ENCODE results near the gene SMARCAL1.
A peak's percentile ranks its signal among the peaks of the same experiment; 100 is the strongest.
"Not testable (repeated sequence)": the region's sequence is repeated elsewhere in the genome, so short reads cannot be mapped to it uniquely, and the experiment has no call there.

The SMARCAL1 gene

DNA sequence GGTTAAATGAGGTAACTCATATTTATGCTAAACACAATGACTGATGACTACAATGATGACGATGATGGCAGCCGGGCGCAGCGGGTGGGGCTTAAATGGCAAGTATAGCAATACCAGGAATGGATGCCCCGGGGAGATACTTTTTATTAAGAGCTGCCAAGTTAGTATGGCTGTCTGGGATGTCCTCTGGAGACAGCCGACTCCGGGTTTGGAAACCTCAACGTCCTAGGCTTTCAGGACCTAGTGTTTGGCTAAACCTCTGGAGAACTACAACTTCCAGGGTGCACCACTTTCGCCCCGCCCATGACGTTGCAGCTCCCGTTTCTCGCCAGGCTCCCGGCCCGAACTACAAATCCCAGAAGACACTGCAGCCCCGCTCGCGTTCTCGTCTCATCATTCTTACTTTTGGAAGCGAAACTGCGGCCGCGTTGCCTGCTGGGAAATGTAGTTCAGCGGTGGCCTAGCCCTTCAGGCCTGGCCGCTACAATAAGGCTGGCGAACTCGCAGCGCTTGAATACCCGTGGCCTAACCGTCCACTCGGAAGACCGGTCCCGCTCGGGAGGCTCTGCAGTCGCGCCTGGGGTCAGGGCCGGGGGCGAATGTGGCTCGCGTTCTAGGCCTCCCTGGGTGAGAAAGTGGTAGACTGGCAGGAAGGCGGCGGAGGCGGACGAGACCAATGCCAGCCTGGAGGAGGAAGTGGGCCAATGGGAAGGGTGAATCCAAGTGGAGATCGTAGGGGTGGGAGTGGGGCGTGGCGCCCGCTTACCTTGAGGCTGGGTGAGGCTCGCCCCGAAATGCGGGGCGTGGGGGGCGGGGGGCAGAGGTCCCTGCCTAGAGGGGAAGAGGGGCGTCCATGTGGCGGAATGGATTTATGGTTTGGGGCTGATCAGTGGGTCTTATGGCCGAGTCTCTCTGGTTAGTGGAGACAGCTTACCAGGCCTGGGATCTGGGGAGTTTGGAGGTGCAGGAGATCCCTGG, at the start of gene SMARCAL1:
SMARCAL1 (plus strand) TSS at position 463 of the 978 bp plus-strand sequence. CDS start 2,221 bp downstream, outside the sequence.
- DNase-seq = peak; percentile 97

- DNase-seq = no peak
These were observed 49.6 kb upstream of the SMARCAL1 start for GRCh38 chr2:216362730-216363129.

GRCh38 chr2:216363221-216363620, 49.1 kb upstream of the SMARCAL1 start:
- DNase-seq = no peak

DNA sequence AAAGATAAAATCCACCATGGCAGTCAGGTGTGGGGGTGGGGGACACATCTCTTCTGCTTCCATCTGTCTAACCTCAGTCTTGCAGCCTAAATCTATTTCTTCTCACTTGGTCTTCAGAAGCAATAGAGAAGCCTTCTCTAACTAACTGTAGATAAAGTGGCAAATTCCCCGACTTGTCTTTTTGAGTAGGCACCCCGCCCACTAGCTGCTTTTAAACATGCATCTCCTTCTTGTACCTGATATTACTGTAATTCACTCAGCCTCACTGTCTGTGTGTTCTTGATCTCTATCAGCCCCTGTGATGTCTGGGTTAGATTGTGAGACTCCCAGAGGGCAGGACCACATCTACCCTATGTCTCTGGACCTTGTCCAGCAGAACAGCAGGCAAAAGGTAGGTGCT, 46.8 kb upstream of the SMARCAL1 start:
- DNase-seq = no peak

DNA sequence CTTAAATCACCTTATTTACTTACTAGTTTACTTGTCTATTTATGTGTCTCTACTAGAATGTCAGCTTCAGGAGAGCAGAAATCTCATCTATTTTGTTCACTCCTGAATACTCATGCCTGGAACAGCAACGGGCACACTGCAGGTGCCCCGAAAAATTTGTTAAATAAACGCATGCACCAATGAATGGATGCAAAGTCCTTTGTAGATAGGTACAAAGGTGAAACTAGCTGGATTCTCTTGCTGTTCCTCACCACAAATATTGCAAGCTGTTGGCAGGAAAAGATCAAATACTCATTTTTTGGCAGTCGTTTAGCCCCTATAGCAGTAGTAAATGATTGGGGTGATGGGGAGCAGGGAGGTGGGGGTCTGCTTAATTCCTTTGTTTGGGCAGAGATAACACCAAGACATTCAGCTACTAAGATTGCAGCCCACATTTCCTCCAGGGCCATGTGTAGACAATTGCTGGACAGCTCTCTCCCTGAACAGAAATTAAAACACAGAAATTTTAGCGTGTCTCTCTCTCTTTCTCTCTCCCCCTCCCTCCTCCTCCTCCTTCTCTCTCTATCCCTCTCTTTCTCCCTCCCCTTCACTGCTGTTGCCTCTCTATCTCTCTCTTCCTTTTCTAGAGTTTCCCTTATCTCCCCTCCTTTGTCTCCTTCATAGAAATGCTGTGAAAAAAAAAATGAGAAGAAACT, 45.4 kb upstream of the SMARCAL1 start:
- no peak for DNase-seq

GRCh38 chr2:216369821-216370220, 42.5 kb upstream of the SMARCAL1 start:
- no peak for DNase-seq

DNA sequence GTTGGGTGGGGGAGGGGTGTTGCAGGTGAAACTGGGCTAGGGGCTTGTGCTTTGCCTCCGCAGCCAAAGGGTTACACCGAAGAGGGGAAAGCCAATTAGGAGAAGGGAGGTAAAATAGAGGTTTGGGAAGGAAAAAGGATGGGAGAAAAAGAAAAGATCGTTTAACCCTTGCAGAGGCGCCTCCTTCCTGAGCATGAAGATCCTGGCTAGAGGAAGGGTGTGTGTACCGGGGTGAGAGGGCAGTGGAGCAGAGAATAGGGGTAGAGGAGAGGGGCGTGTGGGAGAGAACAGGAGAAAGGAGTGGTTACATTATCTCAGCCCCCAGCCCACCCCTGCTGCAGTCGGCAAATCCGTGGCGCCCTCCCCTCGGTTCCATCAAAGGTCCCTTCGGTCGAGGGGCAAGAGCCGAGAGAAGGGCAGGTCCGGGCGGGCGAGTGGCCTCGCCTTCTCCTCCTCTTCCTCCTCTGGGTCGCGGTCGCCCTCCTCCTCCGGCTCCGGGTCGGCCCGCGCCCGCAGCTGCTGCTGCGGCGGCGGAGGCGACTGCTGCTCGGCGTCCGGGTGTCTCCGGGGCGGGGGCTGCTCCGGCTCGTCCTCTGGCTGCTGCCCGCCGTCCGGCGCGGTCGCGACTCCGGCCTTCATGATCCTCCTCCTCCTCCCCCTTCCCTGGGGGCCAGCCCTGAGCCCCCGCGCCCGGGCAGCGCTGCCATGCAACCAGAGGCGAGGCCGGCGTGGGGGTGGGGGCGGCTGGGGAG, 41.1 kb upstream of the SMARCAL1 start:
- DNase-seq = no peak

- DNase-seq = peak; percentile 30 to 45
These were observed 40.3 kb upstream of the SMARCAL1 start, which contains the start of gene MARCHF4 for GRCh38 chr2:216371721-216372702. MARCHF4 (minus strand) TSS chr2:216372483; CDS start chr2:216370260, 2,223 bp downstream.

DNA sequence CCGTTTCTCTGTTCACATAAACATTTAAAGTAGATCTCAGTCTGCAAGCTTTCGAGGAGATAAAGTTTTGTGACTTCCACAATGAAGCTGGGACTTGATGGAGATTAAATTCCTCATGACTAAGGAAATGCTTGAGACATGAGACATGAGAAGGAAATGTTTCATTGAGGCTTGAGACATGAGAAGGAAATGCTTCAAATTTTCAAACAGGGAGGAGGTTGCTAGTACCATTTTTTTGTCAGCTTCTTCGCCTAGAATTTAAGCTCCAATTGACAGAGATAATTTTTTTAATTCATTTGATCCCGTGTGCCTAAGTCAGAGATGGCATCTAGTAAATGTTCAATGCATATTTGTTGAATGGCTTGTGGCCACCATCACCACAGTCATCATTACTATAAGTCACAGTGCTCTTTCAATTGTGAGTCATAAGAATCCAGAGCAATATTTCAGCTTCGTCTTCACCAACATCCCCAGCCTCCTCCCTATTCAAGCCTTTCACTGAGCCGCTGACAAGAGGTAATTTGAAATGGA, 39.5 kb upstream of the SMARCAL1 start:
- DNase-seq = no peak

DNA sequence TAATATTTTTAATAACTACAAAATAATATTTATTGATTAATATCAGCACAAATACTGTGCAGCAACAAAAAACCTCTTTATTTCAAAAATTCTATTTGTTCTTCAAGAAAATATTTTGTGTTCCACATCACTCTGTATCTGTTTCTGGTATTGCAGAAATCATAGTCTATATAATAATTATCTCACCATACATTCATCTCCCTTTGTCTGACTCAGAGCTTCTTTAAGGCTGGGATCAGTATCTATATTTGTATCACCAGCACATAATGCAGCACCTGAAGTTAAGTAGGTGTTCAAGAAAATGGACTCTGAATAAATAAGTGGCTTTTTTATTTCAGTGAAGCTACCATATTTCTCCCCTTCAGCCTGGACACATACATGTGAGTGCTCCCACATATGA, 38.4 kb upstream of the SMARCAL1 start:
- no peak for DNase-seq

DNA sequence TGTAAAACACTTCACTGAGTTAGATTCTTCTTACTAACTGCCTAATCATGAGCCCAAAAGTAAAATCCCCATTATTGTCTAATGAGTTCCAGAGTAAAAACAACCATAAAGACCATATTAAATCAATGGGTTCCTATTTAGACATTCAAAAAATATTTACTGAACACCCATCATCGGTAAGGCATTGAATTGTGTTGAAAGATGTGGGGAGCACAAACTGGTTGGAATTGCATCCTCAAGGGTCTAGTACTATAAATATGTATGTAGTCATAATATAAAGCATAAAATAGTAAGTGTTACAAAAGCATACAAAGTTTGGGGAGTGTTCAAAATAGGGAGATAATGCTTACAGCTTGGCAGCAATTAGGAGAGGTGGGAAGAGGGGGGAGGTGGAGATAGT, 37.0 kb upstream of the SMARCAL1 start:
- no peak for DNase-seq

DNA sequence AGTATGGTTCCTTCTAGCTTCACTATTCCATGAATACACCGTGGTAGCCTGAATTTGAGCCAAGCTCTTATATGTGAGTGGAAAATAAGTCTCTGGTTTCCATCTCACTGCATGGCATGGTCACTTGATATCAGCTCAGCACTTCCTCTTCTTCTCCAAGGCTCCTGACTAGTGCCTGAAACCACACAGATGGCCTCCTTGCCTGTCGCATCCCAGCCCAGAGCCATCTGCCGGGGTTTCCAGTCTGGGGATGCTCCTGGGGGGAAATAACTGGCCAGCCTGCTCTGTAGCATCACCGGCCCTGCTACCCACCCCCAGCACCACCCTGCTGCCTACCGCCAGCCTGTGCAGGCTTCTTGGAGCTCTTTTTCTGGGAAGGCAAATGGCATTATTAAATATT, 32.3 kb upstream of the SMARCAL1 start:
- no peak for DNase-seq

GRCh38 chr2:216384409-216384808, 27.9 kb upstream of the SMARCAL1 start:
- not testable (repeated sequence) for DNase-seq

GRCh38 chr2:216385478-216385877, 26.8 kb upstream of the SMARCAL1 start:
- DNase-seq = no peak

GRCh38 chr2:216387262-216387661, 25.0 kb upstream of the SMARCAL1 start:
- DNase-seq = no peak

- DNase-seq = no peak
These were observed 24.0 kb upstream of the SMARCAL1 start for GRCh38 chr2:216388046-216388884.

DNA sequence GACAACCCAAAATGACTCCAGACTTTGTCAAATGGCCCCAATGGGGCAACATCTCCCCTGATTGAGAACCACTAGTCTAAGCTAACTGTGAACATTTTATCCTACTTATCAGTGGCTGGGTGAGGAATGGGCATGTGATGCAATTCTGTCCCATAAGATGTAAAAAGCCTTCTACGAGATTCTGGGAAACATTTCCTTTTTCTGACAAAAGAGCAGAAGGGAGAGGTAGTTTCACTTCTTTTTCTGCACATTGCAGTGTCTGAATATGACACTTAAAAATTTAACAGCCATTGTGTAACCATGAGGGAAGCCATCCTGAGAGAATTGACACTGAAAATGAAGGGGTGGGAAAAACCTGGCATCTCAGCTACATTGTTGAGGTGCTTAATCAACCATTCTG, 22.7 kb upstream of the SMARCAL1 start:
- DNase-seq = no peak

- no peak for DNase-seq
These were observed 20.9 kb upstream of the SMARCAL1 start for GRCh38 chr2:216391401-216391800.

DNA sequence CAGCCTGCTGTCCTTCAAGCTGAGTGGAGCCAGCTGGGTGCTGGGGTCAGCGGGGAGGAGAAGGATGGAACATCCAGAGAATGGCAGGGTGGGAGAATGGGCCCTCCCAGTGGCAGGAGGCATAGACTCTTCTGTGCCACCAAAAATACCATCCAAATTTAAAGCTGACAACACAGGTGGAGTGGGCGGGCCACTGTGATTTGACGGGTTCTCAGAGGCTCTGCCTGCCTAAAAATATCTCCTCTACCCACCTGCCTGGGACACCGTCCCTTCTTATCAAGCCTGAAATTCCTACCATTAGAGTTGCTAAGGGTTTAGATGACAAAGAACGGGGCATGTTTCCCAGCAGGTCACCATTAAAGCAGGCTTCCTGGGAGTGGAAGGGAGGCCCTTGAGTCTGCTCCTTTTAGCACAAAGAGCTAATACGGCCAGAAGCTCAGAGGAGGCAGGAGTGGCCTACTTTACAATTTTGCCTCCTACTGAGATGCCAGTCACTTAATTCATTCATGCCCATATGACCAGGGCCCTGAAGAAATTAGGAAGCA, 20.2 kb upstream of the SMARCAL1 start:
- DNase-seq = no peak

Measured in NCI-H1930 (cell line).